H1 (cell line): ENCODE results near the gene SUCLG2. TPM values are rescaled to one million over a fixed set of nuclear protein-coding genes. Genes with fewer than 3 reads are reported as not detected.

Experiments
- CTCF ChIA-PET: fragments of 300-600 bp; sonication (Branson Sonifier 250); formaldehyde crosslinking; loops from one replicate; lab custom pipeline; 2021; ENCODE audit not compliant: partially characterized antibody; lab: Charles Lee
- POLR2A ChIA-PET: fragments of 300-600 bp; sonication (Branson Sonifier 250); formaldehyde crosslinking; loops from one replicate; lab custom pipeline; 2021; ENCODE audit warnings: inconsistent platforms; ENCODE audit not compliant: partially characterized antibody; lab: Charles Lee
- DNase-seq, 2 experiments: peaks; one replicate each; pipeline versions ENCODE4 v3.0.0 to v3.0.0-alpha.2; 2010 to 2022; ENCODE audit warnings: low spot score in 2 of 2, low read depth in 1 of 2, mixed read lengths in 1 of 2
- FAIRE-seq: peaks from 2 replicates; lab custom pipeline; 2011; peaks lifted over from hg19 to GRCh38; lab: Jason Lieb, UNC
- H2AFZ ChIP-seq: 2 replicates; pipeline ENCODE4 v1.8.1; 2012; ENCODE audit warnings: low read length, inconsistent platforms
- H2AK5ac ChIP-seq: 2 replicates; pipeline ENCODE4 v1.6.1; 2013; ENCODE audit warnings: low read depth, low read length
- H2BK120ac ChIP-seq: replicated peaks from 2 replicates; pipeline ENCODE3; 2013; ENCODE audit warnings: low read depth, low read length, inconsistent platforms
- H2BK12ac ChIP-seq: 2 replicates; pipeline ENCODE4 v1.6.1; 2013; ENCODE audit warnings: low read depth, low read length
- H2BK15ac ChIP-seq: 2 replicates; pipeline ENCODE4 v1.6.1; 2013; ENCODE audit warnings: low read length
- H2BK20ac ChIP-seq: 2 replicates; pipeline ENCODE4 v1.6.1; 2013; ENCODE audit warnings: low read length
- H2BK5ac ChIP-seq: 2 replicates; pipeline ENCODE4 v1.6.1; 2013; ENCODE audit warnings: low read depth, low read length
- H3K14ac ChIP-seq: 2 replicates; pipeline ENCODE4 v1.6.1; 2013; ENCODE audit warnings: inconsistent platforms; ENCODE audit not compliant: insufficient read length
- H3K18ac ChIP-seq: 2 replicates; pipeline ENCODE4 v1.6.1; 2013; ENCODE audit warnings: low read length; ENCODE audit errors: extremely low read depth
- H3K23ac ChIP-seq: 2 replicates; pipeline ENCODE4 v1.6.1; 2013; ENCODE audit warnings: inconsistent platforms; ENCODE audit not compliant: insufficient read length
- H3K23me2 ChIP-seq: 2 replicates; pipeline ENCODE4 v1.6.1; 2013; ENCODE audit warnings: low read depth, low read length
- H3K27ac ChIP-seq: 2 replicates; pipeline ENCODE4 v1.6.1; 2011; ENCODE audit warnings: low read depth, low read length, inconsistent platforms
- H3K27me3 ChIP-seq, 4 experiments: replicated peaks in 1 of 4; 1 replicate in 1 of 4; 2 replicates in 3 of 4; pipeline versions ENCODE4 v1.6.1 to v1.8.1; 2011 to 2013; ENCODE audit warnings: low read length in 3 of 4, mild to moderate bottlenecking in 3 of 4, inconsistent platforms in 2 of 4, mixed read lengths in 2 of 4, moderate library complexity in 1 of 4; ENCODE audit not compliant: control insufficient read depth in 3 of 4, insufficient read depth in 3 of 4; ENCODE audit errors: extremely low read depth in 1 of 4
- H3K36me3 ChIP-seq, 4 experiments: 2 replicates each; pipeline versions ENCODE4 v1.6.1 to v1.8.1; 2011 to 2013; ENCODE audit warnings: mild to moderate bottlenecking in 4 of 4, low read length in 3 of 4, moderate library complexity in 2 of 4, control low read depth in 1 of 4, inconsistent platforms in 1 of 4; ENCODE audit not compliant: insufficient read depth in 4 of 4, control insufficient read depth in 2 of 4
- H3K4ac ChIP-seq: replicated peaks from 2 replicates; pipeline ENCODE3; 2013; ENCODE audit warnings: low read length, low read depth, mixed read lengths, inconsistent platforms; ENCODE audit not compliant: insufficient read length
- H3K4me1 ChIP-seq, 4 experiments: replicated peaks in 1 of 4; 1 replicate in 1 of 4; 2 replicates in 3 of 4; pipeline versions ENCODE4 v1.6.1 to v1.8.1; 2011 to 2013; ENCODE audit warnings: low read length in 3 of 4, inconsistent platforms in 2 of 4, mixed read lengths in 1 of 4; ENCODE audit not compliant: insufficient read depth in 4 of 4, control insufficient read depth in 3 of 4
- H3K4me2 ChIP-seq, 2 experiments: 2 replicates each; pipeline versions ENCODE4 v1.6.1 to v1.8.1; 2011 to 2013; ENCODE audit warnings: low read depth in 2 of 2, low read length in 2 of 2, control low read depth in 1 of 2, inconsistent platforms in 1 of 2, mild to moderate bottlenecking in 1 of 2; ENCODE audit not compliant: insufficient read depth in 1 of 2
- H3K4me3 ChIP-seq, 4 experiments: fragments of 200-600, 300-600 bp in 1 of 4; sonication (generic), shearing (Covaris generic), sonication (Bioruptor Twin) in 1 of 4; 2 replicates each; pipeline versions ENCODE4 v1.5.1 to v1.8.1; 2011 to 2016; ENCODE audit warnings: low read length in 4 of 4, low read depth in 3 of 4, control low read depth in 2 of 4, inconsistent platforms in 2 of 4, mild to moderate bottlenecking in 2 of 4, mixed read lengths in 1 of 4, moderate library complexity in 1 of 4; ENCODE audit not compliant: insufficient read depth in 2 of 4; ENCODE audit errors: extremely low read depth in 1 of 4
- H3K56ac ChIP-seq: replicated peaks from 2 replicates; pipeline ENCODE3; 2013; ENCODE audit warnings: low read depth, mild to moderate bottlenecking, mixed read lengths, low read length, inconsistent platforms; ENCODE audit not compliant: insufficient read length
- H3K79me1 ChIP-seq: 2 replicates; pipeline ENCODE4 v1.6.1; 2013; ENCODE audit warnings: low read depth, low read length, control low read depth
- H3K79me2 ChIP-seq, 2 experiments: 2 replicates each; pipeline versions ENCODE4 v1.6.1 to v1.8.1; 2012 to 2013; ENCODE audit warnings: low read length in 2 of 2, mild to moderate bottlenecking in 2 of 2, inconsistent platforms in 1 of 2; ENCODE audit not compliant: insufficient read depth in 2 of 2, control insufficient read depth in 1 of 2
- H3K9ac ChIP-seq, 4 experiments: replicated peaks in 1 of 4; 1 replicate in 1 of 4; 2 replicates in 3 of 4; pipeline versions ENCODE4 v1.6.1 to v1.8.1; 2011 to 2013; ENCODE audit warnings: low read depth in 3 of 4, low read length in 3 of 4, control low read depth in 2 of 4, mild to moderate bottlenecking in 2 of 4, moderate library complexity in 2 of 4, inconsistent platforms in 1 of 4; ENCODE audit errors: extremely low read depth in 1 of 4
- H3K9me3 ChIP-seq, 2 experiments: 2 replicates each; pipeline versions ENCODE4 v1.6.1 to v1.8.1; 2012 to 2013; ENCODE audit warnings: mild to moderate bottlenecking in 2 of 2, moderate library complexity in 2 of 2, control low read depth in 1 of 2, inconsistent platforms in 1 of 2, low read depth in 1 of 2, low read length in 1 of 2, mixed read lengths in 1 of 2; ENCODE audit not compliant: insufficient read depth in 2 of 2
- H4K20me1 ChIP-seq, 2 experiments: replicated peaks in 1 of 2; 2 replicates each; pipeline versions ENCODE3 to v1.8.1; 2011 to 2013; ENCODE audit warnings: inconsistent platforms in 2 of 2, low read length in 2 of 2, mild to moderate bottlenecking in 1 of 2; ENCODE audit not compliant: insufficient read depth in 2 of 2, control insufficient read depth in 1 of 2
- H4K5ac ChIP-seq: 2 replicates; pipeline ENCODE4 v1.6.1; 2013; ENCODE audit warnings: low read length, low read depth, mixed read lengths, inconsistent platforms; ENCODE audit not compliant: insufficient read length
- H4K8ac ChIP-seq: 2 replicates; pipeline ENCODE4 v1.8.0; 2013; ENCODE audit warnings: mild to moderate bottlenecking, moderate library complexity, low read length, inconsistent platforms; ENCODE audit not compliant: insufficient read depth; ENCODE audit errors: extremely low read depth
- H4K91ac ChIP-seq: replicated peaks from 2 replicates; pipeline ENCODE3; 2013; ENCODE audit warnings: low read length, mixed read lengths, inconsistent platforms; ENCODE audit not compliant: insufficient read length
- ASH2L ChIP-seq: fragments of 200-600, 300-600 bp; sonication (generic); IDR thresholded peaks from one replicate; pipeline ENCODE4 v1.7.1; 2017; ENCODE audit warnings: low read length
- CTBP2 ChIP-seq: IDR thresholded peaks from 2 replicates; pipeline ENCODE4 v1.7.0; 2011; ENCODE audit warnings: borderline replicate concordance, mild to moderate bottlenecking, moderate library complexity, mixed read lengths, low read length; ENCODE audit not compliant: insufficient read depth, insufficient read length
- E2F6 ChIP-seq: IDR thresholded peaks from 2 replicates; pipeline ENCODE4 v1.6.1; 2012; ENCODE audit warnings: inconsistent platforms
- FOSL1 ChIP-seq: IDR thresholded peaks from 2 replicates; pipeline ENCODE4 v1.6.1; 2011; ENCODE audit warnings: mild to moderate bottlenecking, low read depth, low read length, moderate library complexity; ENCODE audit not compliant: insufficient read depth
- MAX ChIP-seq: IDR thresholded peaks from 2 replicates; pipeline ENCODE4 v1.6.1; 2012; ENCODE audit warnings: inconsistent platforms
- POU5F1 ChIP-seq: IDR thresholded peaks from 2 replicates; pipeline ENCODE4 v1.6.1; 2011; ENCODE audit warnings: low read depth, mild to moderate bottlenecking, low read length, moderate library complexity
- TBP ChIP-seq: IDR thresholded peaks from 2 replicates; pipeline ENCODE4 v1.6.1; 2011; ENCODE audit warnings: low read depth, low read length, improper control_type of control experiment
- TCF12 ChIP-seq: IDR thresholded peaks from 2 replicates; pipeline ENCODE4 v1.6.1; 2011; ENCODE audit warnings: low read depth, mild to moderate bottlenecking, low read length
- WGBS, 2 experiments: shearing (Covaris generic) in 1 of 2; methylation state at CpG; one replicate each; pipeline versions ENCODE4 v1.1.6 to v1.1.7; 2013 to 2015; ENCODE audit warnings: low lambda C conversion rate in 2 of 2, mixed read lengths in 2 of 2, inconsistent platforms in 1 of 2, low coverage in 1 of 2, missing lambda C conversion rate in 1 of 2; ENCODE audit not compliant: insufficient replicate concordance in 2 of 2, insufficient coverage in 1 of 2, insufficient read length in 1 of 2; ENCODE audit errors: extremely low coverage in 1 of 2, missing lambda C conversion rate in 1 of 2; 5-methylcytosine and 5-hydroxymethylcytosine counted together
- polyA plus RNA-seq, 7 experiments: library from polyadenylated mRNA; depleted of rRNA in 3 of 7; stranded (reverse) in 5 of 7; unstranded in 2 of 7; fragments of >200 nt in 5 of 7; fragments of 200-250 nt in 2 of 7; gene quantifications; 1 replicate in 5 of 7; 2 replicates in 1 of 7; 4 replicates in 1 of 7; pipeline versions ENCODE4 v1.2.1 to v1.2.3, GENCODE V29; 2011 to 2013; ENCODE audit warnings: missing spikeins in 2 of 7, mixed read lengths in 2 of 7
- total RNA-seq: library from RNA; stranded (reverse); fragmentation: NEBNext Ultra II Directional; extraction: Animal tissue kit (Norgen Biotek cat#: 25700); gene quantifications from 2 replicates; pipeline ENCODE4 v1.2.1, GENCODE V29; 2021

SUCLG2 gene
- total and polyA plus RNA-seq, 2 of the 8 experiments (the other 6 are each of a cell fraction or from before 2014, with no cell fraction given): 12.9 to 46.2 TPM

- Histone ChIP-seq H3K27me3 (no peaks in the 10 kb centered on the region), H3K9me3 (no peaks in the 10 kb centered on the region; a peak in 1 of 4 replicates), H3K18ac (no peak overlapping the region), H3K4ac (no peak overlapping the region), H2BK120ac (no peak overlapping the region), H4K8ac (no peak overlapping the region), H3K56ac (no peak overlapping the region), H3K4me3 (no peak overlapping the region), H3K9ac (no peak overlapping the region), H3K4me1 (peaks cover 0 to 8% (median 3%) of the 10 kb centered on the region in 4 experiments; a peak in 4 of 7 replicates), H4K20me1 (no peaks in the 10 kb centered on the region), H2AK5ac (no peak overlapping the region), H4K5ac (no peak overlapping the region), H2BK12ac (no peak overlapping the region), H2AFZ (no peak overlapping the region), H3K4me2 (no peak overlapping the region), H3K79me1 (no peaks in the 10 kb centered on the region), H3K23ac (no peak overlapping the region), H3K79me2 (no peaks in the 10 kb centered on the region), H4K91ac (no peak overlapping the region), H3K23me2 (no peaks in the 10 kb centered on the region; the same call in 1 of the 2 replicates), H2BK5ac (no peak overlapping the region), H2BK15ac (no peak overlapping the region), H3K27ac (no peak overlapping the region), H3K36me3 (no peaks in the 10 kb centered on the region; a peak in 1 of 8 replicates), H2BK20ac (no peak overlapping the region), H3K14ac (no peak overlapping the region)
- 84% methylated on average over 4 of the region's 4 CpGs; no CpG with 5 or more reads in 1 of the 2 experiments for WGBS, 2 experiments
- POLR2A ChIA-PET: no interaction called here
- DNase-seq: no peak
- FAIRE-seq: no peak
- CTCF ChIA-PET: no interaction called here
- TF ChIP-seq FOSL1 (no peak), MAX (no peak), CTBP2 (no peak), ASH2L (no peak), TCF12 (no peak), TBP (no peak), E2F6 (no peak), POU5F1 (no peak)
These were observed 38.2 kb upstream of the SUCLG2 start for GRCh38 chr3:67692621-67693020.
